ENCODE results near the gene PCBD2.
"Not testable (repeated sequence)": the region's sequence is repeated elsewhere in the genome, so short reads cannot be mapped to it uniquely, and the experiment has no call there.

Gene PCBD2

GRCh38 chr5:134964359-134965270 lies 59.7 kb downstream of the PCBD2 start:
- DNase-seq: no peak

GRCh38 chr5:134965271-134965825 lies 60.4 kb downstream of the PCBD2 start:
- no peak for DNase-seq

DNA sequence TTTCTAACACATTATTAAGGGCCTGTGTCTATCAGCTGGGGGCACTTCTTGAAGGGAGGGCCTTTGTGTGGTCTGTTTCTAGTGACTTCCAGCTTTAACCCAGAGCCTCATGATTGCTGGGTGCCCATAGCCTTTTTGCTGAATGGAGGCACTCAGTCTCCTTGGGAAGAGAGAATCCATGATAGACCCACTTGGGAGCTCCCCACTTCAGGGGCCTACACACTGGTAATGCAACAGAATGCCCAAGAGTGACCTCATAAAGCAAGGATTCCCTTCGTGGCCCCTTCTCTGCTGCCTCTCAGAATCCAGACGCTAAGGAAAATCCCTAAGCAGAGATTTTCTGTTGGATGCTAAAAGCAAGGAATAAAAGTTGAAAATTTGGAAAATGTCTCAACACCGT lies 62.7 kb downstream of the PCBD2 start, which contains the start of gene CATSPER3:
TSS of gene CATSPER3 (plus strand) at position 301 of the 400 bp plus-strand sequence. CDS start at position 386, 85 bp downstream.
- DNase-seq: no peak

DNA sequence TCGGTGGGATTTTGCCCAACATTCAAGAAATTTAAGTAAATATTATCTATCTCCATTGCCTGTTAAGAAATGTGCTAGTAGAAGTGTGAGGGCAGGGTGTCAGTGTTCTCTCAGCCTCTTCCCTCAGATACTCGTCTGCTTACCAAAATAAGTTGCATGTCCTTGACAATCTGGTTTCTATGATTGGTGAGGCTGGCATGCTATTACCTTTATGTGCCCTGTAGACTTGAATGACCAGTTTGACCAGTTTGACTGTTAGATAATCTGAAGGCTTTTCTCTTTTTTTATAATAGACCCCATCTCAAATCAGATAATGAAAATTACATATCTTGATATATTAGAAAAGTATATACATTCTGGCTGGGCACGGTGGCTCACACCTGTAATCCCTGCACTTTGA lies 63.1 kb downstream of the PCBD2 start:
- DNase-seq: no peak

- no peak for DNase-seq
These were observed 64.2 kb downstream of the PCBD2 start for GRCh38 chr5:134969166-134969565.

- DNase-seq: no peak
These were observed 70.3 kb downstream of the PCBD2 start for GRCh38 chr5:134975078-134975715.

- DNase-seq: no peak
These were observed 70.9 kb downstream of the PCBD2 start for GRCh38 chr5:134975843-134976242.

DNA sequence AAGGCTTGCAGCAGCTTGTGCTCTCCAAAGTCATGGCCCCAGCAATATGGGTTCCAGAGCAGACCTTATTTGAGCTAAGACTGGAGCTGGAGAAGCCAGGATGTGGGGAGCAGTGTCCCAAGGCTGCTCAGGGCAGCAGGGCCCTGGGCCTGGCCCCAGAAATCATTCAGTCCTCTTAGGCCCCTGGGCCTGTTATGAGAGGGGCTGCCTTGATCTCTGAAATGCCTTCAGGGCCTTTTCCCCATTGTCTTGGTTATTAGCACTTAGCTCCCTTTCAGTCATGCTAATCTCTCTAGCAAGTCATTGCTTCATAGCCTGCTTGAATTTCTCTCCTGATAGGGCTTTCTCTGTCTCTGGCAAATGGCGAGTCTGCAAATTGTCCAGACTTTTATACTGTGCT lies 71.9 kb downstream of the PCBD2 start:
- DNase-seq: no peak

DNA sequence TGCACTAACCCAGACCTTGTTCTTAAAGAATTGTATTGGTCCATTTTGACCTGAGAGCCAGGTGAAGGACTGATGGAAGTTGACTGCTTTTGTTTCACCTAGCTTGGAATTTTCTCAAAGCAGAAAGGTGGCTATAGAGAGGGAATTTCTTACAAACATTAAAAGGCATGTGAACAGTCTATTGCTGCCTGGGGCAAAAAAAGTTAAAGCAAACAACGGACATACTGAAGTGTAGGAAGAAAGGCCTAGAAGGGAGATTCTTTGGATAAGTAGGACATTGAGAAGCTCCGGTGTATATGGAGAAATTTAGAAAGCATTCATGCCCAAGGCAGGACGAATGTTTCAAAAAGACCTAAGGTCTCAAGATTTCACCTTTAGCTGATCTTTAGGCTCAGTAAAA lies 74.5 kb downstream of the PCBD2 start:
- DNase-seq: no peak

- no peak for DNase-seq
These were observed 77.3 kb downstream of the PCBD2 start for GRCh38 chr5:134982230-134982629.

DNA sequence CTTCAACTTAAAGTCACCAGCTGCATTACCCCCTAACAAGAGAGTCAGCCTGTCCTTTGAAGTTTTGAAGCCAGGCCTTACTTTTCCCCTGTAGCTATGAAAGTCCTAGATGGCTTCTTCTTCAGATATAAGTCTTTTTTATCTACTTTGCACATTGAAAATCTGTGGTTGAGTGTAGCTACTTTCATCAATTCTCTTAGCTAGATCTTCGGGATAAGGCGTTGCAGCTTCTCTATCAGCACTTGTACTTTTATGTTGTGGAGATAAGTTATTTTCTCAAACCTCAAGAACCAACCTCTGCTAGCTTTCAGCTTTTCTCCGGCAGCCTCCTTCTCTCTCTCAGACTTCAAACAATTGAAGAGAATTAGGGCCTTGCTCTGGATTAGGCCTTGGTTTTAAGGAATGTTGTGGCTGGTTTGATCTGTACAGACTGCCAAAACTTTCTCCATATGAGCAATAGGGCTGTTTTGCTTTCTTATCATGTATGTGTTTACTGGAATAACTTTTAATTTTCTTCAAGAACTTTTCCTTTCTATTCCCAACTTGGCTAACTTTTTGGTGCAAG lies 84.4 kb downstream of the PCBD2 start:
- no peak for DNase-seq

- not testable (repeated sequence) for DNase-seq
These were observed 85.3 kb downstream of the PCBD2 start for GRCh38 chr5:134990183-134990582.

GRCh38 chr5:134992148-134992547 lies 87.2 kb downstream of the PCBD2 start:
- DNase-seq: no peak

DNA sequence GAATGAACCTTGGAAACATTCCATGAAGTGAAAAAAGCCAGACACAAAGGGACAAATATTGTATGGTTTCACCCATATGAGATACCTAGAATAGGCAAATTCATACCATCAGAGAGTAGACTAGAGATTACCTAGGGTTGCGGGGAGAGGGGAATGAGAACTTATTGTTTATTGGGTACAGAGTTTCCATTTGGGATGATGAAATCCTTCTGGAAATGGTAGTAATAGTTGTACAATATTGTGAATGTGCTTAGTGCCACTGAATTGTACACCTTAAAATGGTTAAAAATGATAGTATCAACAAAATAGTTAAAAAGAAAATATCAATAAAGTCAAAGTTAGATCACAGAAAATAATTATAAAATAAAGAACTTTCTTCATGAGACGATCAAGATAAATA lies 88.2 kb downstream of the PCBD2 start:
- DNase-seq: no peak

- no peak for DNase-seq
These were observed 89.7 kb downstream of the PCBD2 start for GRCh38 chr5:134994560-134995156.

GRCh38 chr5:134995850-134996402 lies 91.0 kb downstream of the PCBD2 start:
- no peak for DNase-seq

DNA sequence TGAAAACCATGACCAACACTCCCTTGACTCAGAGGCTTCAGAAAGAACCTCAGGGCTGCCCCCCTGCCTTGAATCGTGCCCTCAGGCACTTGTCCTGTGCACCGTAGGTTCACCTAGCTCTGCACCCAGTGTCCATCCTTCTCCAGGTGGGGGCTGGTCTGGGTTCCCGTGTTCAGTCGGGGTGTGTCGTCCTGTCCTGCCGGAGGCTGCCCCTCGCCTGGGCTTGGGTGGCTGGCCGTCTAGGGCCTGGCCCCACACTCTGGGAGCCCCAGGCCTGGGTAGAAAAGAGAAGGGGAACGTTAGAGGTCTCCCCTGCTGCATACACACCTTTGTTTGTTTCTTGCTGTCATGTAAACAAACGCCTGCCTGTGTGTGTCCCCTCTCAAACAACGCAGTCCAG lies 92.1 kb downstream of the PCBD2 start:
- DNase-seq: no peak

GRCh38 chr5:134998068-134998467 lies 93.1 kb downstream of the PCBD2 start:
- DNase-seq: not testable (repeated sequence)

DNA sequence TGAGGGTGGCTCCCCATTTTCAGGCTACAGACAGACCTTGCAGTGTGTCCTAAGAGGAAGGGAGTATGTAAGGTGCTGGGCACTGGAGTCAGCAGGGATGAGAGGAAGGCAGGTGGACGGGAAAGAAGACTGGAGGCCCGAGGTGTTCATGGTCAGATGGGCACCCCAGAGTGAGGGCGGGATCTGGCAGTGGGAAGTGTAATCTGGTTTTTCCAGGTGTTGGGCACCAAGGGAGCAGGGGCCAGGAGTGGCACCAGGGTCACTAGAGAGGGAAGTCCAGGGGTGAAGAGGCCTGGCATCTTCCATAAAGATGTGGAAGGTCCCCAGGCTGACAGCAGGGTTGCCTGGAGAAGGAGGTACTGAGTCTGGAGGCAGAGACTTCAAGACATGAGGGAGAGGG lies 99.4 kb downstream of the PCBD2 start:
- no peak for DNase-seq

DNA sequence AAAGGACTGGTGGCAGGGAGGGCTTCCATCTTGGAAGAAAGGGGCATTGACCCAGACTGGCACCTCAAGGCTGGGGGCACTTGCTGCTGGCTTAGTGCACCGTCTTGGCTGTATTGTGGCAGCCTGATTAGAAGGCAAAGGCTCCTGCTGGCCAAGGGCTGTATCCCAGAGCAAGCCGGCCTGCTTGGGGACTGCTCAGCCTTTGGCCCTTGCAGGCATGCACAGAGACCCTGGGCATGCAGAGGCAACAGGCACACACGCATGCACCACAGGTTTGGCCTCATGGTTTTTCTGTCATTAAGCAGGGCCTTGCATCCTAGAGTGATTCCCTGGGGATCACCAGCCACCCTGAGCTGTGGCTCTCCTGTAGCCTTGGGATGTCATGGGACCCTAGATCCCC lies 100.1 kb downstream of the PCBD2 start:
- no peak for DNase-seq

DNA sequence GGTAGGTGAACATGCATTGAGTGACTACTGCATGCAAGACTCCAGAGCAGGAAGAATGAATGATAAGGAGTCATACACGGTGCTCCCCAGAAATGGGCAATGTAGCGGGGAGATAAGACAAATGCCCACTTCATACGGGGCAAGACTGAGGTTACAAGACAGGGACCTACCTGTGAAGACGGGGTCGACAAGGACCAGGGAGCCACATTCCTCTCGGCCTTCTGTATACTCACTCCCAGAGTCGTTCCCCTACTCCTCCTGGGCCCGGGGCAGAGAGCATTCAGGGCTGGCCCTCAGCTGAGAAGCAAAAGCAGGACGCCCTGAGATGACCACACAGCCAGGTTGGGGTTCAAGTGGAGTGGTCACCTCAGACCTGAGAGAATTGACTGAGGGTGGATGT lies 102.4 kb downstream of the PCBD2 start:
- DNase-seq: no peak

- no peak for DNase-seq
These were observed 102.9 kb downstream of the PCBD2 start for GRCh38 chr5:135007749-135008363.

Measured in DMS79 treated with DMSO at 0.1 percent for 48 hours (cell line).